ENCODE data around the gene MUC16. TPM values are rescaled to one million over a fixed set of nuclear protein-coding genes. Genes with fewer than 3 reads are reported as not detected.

Gene MUC16
- total RNA-seq, 4 donors from 2014 or later: under 0.01 to 1.4 (median 0.04) TPM

DNA sequence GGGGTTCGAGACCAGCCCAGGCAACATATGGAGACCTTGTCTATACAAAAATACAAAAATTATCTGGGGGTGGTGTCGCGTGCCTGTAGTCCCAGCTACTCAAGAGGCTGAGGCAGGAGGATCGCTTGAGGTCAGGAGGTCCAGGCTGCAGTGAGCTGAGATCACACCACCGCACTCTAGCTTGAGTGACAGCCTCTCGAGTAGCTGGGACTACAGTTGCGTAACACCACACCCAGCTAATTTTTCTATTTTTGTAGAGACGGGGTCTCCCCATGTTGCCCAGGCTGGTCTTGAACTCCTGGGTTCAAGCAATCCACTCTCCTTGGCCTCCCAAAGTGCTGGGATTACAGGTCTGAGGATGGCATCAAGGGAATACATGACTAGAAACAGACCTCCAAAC is 30.8 kb upstream of the MUC16 start:
- H3K36me3 ChIP-seq: no peaks in the 10 kb centered on the region
- 90 to 93% methylated on average over 7 of the region's 8 CpGs for WGBS, 2 donors
- DNase-seq: no peak
- peaks cover 0 to 66% (median 0%) of the 10 kb centered on the region in 4 donors for H3K27me3 ChIP-seq
- TF ChIP-seq, protein P1, sequence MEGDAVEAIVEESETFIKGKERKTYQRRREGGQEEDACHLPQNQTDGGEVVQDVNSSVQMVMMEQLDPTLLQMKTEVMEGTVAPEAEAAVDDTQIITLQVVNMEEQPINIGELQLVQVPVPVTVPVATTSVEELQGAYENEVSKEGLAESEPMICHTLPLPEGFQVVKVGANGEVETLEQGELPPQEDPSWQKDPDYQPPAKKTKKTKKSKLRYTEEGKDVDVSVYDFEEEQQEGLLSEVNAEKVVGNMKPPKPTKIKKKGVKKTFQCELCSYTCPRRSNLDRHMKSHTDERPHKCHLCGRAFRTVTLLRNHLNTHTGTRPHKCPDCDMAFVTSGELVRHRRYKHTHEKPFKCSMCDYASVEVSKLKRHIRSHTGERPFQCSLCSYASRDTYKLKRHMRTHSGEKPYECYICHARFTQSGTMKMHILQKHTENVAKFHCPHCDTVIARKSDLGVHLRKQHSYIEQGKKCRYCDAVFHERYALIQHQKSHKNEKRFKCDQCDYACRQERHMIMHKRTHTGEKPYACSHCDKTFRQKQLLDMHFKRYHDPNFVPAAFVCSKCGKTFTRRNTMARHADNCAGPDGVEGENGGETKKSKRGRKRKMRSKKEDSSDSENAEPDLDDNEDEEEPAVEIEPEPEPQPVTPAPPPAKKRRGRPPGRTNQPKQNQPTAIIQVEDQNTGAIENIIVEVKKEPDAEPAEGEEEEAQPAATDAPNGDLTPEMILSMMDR (IDR thresholded peaks at IDR 0.05): no peak
- TF ChIP-seq POLR2A (IDR thresholded peaks at IDR 0.05): no peak
- H3K4me3 ChIP-seq: no peak overlapping the region
- no peaks in the 10 kb centered on the region for H3K9me3 ChIP-seq
- intact Hi-C loops (cut with DNase I): no loop called here
- no peaks in the 10 kb centered on the region for H3K4me1 ChIP-seq
- H3K27ac ChIP-seq: no peak overlapping the region

DNA sequence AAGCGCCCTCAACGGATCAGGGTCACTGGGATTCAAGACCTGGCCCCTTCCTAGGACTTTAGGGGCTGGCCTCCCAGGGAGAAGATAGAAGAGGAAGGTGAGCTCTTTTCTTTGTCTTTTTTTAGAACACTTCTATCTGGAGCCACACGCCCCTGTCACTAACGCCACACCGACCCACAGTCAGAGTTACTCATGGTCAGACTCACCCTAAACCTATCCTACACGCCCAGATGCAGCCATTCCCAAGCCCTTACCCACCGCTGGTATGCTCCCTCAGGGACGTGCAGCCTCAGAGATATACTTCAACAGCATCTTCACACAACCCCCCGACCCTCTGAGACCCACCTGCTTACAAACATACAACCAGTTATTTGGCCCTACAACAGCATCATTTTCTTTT is 29.9 kb upstream of the MUC16 start:
- Histone ChIP-seq H3K4me1 (no peaks in the 10 kb centered on the region), H3K27ac (no peak overlapping the region), H3K36me3 (no peaks in the 10 kb centered on the region), H3K27me3 (peaks cover 0 to 69% (median 0%) of the 10 kb centered on the region in 4 donors), H3K4me3 (no peak overlapping the region), H3K9me3 (no peaks in the 10 kb centered on the region)
- intact Hi-C loops (cut with DNase I): no loop called here
- no peak for DNase-seq
- 58 to 59% methylated on average over 9 of the region's 9 CpGs for WGBS, 2 donors
- TF ChIP-seq, protein P1 (IDR thresholded peaks at IDR 0.05): no peak
- no peak for TF ChIP-seq POLR2A (IDR thresholded peaks at IDR 0.05)

DNA sequence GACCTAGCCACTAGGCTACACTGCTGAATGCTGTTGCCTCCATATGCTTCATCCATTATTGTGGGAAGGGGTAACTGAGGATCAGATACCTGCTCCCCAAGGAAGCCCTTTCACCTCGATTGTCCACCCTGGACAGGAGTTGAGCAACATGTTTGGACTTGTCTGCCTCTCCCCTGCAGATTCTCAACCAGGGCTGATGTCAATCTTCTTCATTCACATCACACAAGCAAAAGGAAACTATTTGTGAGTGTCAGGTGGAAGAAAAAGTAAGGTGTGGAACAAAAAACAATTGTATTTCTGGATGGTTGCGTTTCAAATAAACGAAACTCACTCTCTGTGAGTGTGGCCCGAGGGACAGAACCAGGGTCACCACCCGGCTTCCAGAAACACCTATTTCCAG is 29.5 kb upstream of the MUC16 start:
- WGBS, 2 donors: 35 to 48% methylated on average over 5 of the region's 5 CpGs
- Histone ChIP-seq H3K4me3 (no peak overlapping the region), H3K27me3 (peaks cover 0 to 69% (median 0%) of the 10 kb centered on the region in 4 donors), H3K27ac (no peak overlapping the region), H3K9me3 (no peaks in the 10 kb centered on the region), H3K4me1 (no peaks in the 10 kb centered on the region), H3K36me3 (no peaks in the 10 kb centered on the region)
- TF ChIP-seq, protein P1 (IDR thresholded peaks at IDR 0.05): no peak
- no peak for TF ChIP-seq POLR2A (IDR thresholded peaks at IDR 0.05)
- intact Hi-C loops (cut with DNase I): no loop called here
- DNase-seq: no peak

GRCh38 chr19:9037400-9038062 is 27.3 kb upstream of the MUC16 start:
- intact Hi-C loops (cut with DNase I): no loop called here
- Histone ChIP-seq H3K36me3 (no peaks in the 10 kb centered on the region), H3K4me3 (no peak overlapping the region), H3K27me3 (peaks cover 0 to 59% (median 0%) of the 10 kb centered on the region in 4 donors), H3K27ac (no peak overlapping the region), H3K9me3 (no peaks in the 10 kb centered on the region), H3K4me1 (no peaks in the 10 kb centered on the region)
- TF ChIP-seq POLR2A (IDR thresholded peaks at IDR 0.05): no peak
- TF ChIP-seq, protein P1 (IDR thresholded peaks at IDR 0.05): no peak
- 74 to 85% methylated on average over 8 of the region's 8 CpGs for WGBS, 2 donors
- DNase-seq: no peak

DNA sequence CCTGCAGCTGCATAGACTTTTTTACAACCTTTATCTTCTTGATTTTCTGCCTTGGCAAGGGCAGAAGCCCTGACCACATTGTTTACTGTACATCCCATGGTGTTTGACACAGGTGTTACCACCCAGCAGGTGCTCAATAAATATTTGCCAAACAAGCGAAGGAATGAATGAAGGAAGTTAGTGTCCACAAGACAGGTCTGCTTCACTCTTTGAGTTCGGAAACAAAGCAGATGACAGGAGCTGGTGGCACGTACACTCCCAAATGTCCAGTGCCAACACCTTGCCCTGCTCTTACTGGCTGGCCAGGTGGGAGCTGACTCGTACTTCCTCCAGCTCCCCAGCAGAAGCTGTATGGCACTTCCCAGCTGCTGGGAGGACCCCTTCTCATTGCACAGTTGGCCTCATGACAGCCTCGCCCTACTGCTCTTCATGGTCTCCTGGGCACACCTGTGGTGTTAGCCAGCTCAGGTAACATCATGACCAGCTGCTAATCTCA is 22.0 kb upstream of the MUC16 start:
- Histone ChIP-seq H3K4me1 (no peaks in the 10 kb centered on the region), H3K27me3 (peaks cover 0 to 32% (median 0%) of the 10 kb centered on the region in 4 donors), H3K4me3 (no peak overlapping the region), H3K9me3 (no peaks in the 10 kb centered on the region), H3K27ac (no peak overlapping the region), H3K36me3 (no peaks in the 10 kb centered on the region)
- no peak for TF ChIP-seq POLR2A (IDR thresholded peaks at IDR 0.05)
- TF ChIP-seq, protein P1 (IDR thresholded peaks at IDR 0.05): no peak
- intact Hi-C loops (cut with DNase I): no loop called here
- DNase-seq: no peak
- 35 to 70% methylated on average over 3 to 5 of the region's 5 CpGs for WGBS, 2 donors
